Smooth muscle cell (in vitro differentiated cells): ENCODE measurements around the gene MYRF. TPM values are rescaled to one million over a fixed set of nuclear protein-coding genes. Genes with fewer than 3 reads are reported as not detected.
A peak's percentile ranks its signal among the peaks of the same experiment; 100 is the strongest.

ENCODE experiments used
- DNase-seq: peaks from one replicate; lab custom pipeline; 2025; ENCODE audit not compliant: unreplicated experiment; lab: John Stamatoyannopoulos, UW
- H2AFZ ChIP-seq: fragments of 200-600 bp; sonication (generic); 2 replicates; pipeline ENCODE4 v1.6.0; 2016; ENCODE audit warnings: antibody characterized with exemption, low read depth, mild to moderate bottlenecking
- H3F3A ChIP-seq: fragments of 200-600 bp; sonication (generic); 2 replicates; pipeline ENCODE4 v1.6.0; 2017; ENCODE audit warnings: antibody characterized with exemption, low read depth
- H3K27ac ChIP-seq: fragments of 200-600 bp; sonication (generic); 2 replicates; pipeline ENCODE4 v1.5.1; 2016; ENCODE audit warnings: low read depth, mild to moderate bottlenecking
- H3K27me3 ChIP-seq: fragments of 200-600 bp; sonication (generic); 2 replicates; pipeline ENCODE4 v1.6.1; 2016; ENCODE audit warnings: low read depth, mild to moderate bottlenecking
- H3K36me3 ChIP-seq: fragments of 200-600 bp; sonication (generic); 2 replicates; pipeline ENCODE4 v1.5.1; 2016; ENCODE audit warnings: low read depth
- H3K4me1 ChIP-seq: fragments of 200-600 bp; sonication (generic); 2 replicates; pipeline ENCODE4 v1.5.1; 2016; ENCODE audit warnings: low read depth
- H3K4me2 ChIP-seq: fragments of 200-600 bp; sonication (generic); 2 replicates; pipeline ENCODE4 v1.6.0; 2016; ENCODE audit warnings: mild to moderate bottlenecking
- H3K4me3 ChIP-seq: fragments of 200-600 bp; sonication (generic); 2 replicates; pipeline ENCODE4 v1.5.1; 2016; ENCODE audit warnings: mild to moderate bottlenecking
- H3K79me2 ChIP-seq: fragments of 200-600 bp; sonication (generic); 2 replicates; pipeline ENCODE4 v1.6.0; 2016; ENCODE audit warnings: low read depth, mild to moderate bottlenecking
- H3K9ac ChIP-seq: fragments of 200-600 bp; sonication (generic); 2 replicates; pipeline ENCODE4 v1.6.0; 2016; ENCODE audit warnings: low read depth
- H3K9me3 ChIP-seq: fragments of 200-600 bp; sonication (generic); replicated peaks from 2 replicates; pipeline ENCODE4 v1.5.1; 2016; ENCODE audit warnings: low read depth
- H4K20me1 ChIP-seq: fragments of 200-600 bp; sonication (generic); 2 replicates; pipeline ENCODE4 v1.6.0; 2016; ENCODE audit warnings: low read depth
- CTCF ChIP-seq: fragments of 200-600 bp; sonication (generic); IDR thresholded peaks from 2 replicates; pipeline ENCODE4 v1.5.1; 2017; ENCODE audit warnings: borderline replicate concordance, mild to moderate bottlenecking, antibody characterized with exemption; ENCODE audit not compliant: insufficient read depth, poor library complexity, severe bottlenecking
- WGBS: methylation state at CpG from one replicate; pipeline ENCODE4 v1.1.7; 2016; ENCODE audit warnings: low lambda C conversion rate; 5-methylcytosine and 5-hydroxymethylcytosine counted together
- polyA plus RNA-seq: library from polyadenylated mRNA; unstranded; fragments of >200 nt; fragmentation: Nextera tagmentation; extraction: Ambion mirVana; gene quantifications from 2 replicates; pipeline ENCODE4 v1.2.1, GENCODE V29; 2016
- total RNA-seq: library from RNA; depleted of rRNA; stranded (reverse); fragments of >200 nt; gene quantifications from 2 replicates; pipeline ENCODE4 v1.2.3, GENCODE V29; 2014

MYRF gene
- total and polyA plus RNA-seq, 2 experiments from 2014 or later = 11.1 to 13.7 TPM

- no peaks in the 10 kb centered on the region for H3K9me3 ChIP-seq
- H3K27ac ChIP-seq = no peak overlapping the region
- no peak overlapping the region for H2AFZ ChIP-seq
- TF ChIP-seq CTCF = no peak
- H3K36me3 ChIP-seq = no peaks in the 10 kb centered on the region
- no peaks in the 10 kb centered on the region for H3K27me3 ChIP-seq
- no peaks in the 10 kb centered on the region for H3F3A ChIP-seq
- WGBS = 87% methylated on average over 18 of the region's 20 CpGs
- no peak overlapping the region for H3K9ac ChIP-seq
- no peak overlapping the region for H3K4me3 ChIP-seq
- no peak for DNase-seq
- no peaks in the 10 kb centered on the region for H3K79me2 ChIP-seq
- no peaks in the 10 kb centered on the region for H3K4me1 ChIP-seq
- no peak overlapping the region for H3K4me2 ChIP-seq
- no peaks in the 10 kb centered on the region for H4K20me1 ChIP-seq
These were observed 23.4 kb downstream of the MYRF start for GRCh38 chr11:61775606-61776554.

- 84% methylated on average over 9 of the region's 9 CpGs for WGBS
- no peak overlapping the region for H2AFZ ChIP-seq
- no peaks in the 10 kb centered on the region for H3K4me1 ChIP-seq
These were observed 24.2 kb downstream of the MYRF start for GRCh38 chr11:61776561-61777075.

GRCh38 chr11:61777234-61778090 is 25.0 kb downstream of the MYRF start:
- TF ChIP-seq CTCF = no peak
- no peaks in the 10 kb centered on the region for H3K9me3 ChIP-seq
- H3K4me2 ChIP-seq = no peak overlapping the region
- no peaks in the 10 kb centered on the region for H3F3A ChIP-seq
- no peak overlapping the region for H3K9ac ChIP-seq
- 91% methylated on average over 46 of the region's 67 CpGs for WGBS
- H4K20me1 ChIP-seq = no peaks in the 10 kb centered on the region
- H3K4me3 ChIP-seq = no peak overlapping the region
- no peak overlapping the region for H3K27ac ChIP-seq
- DNase-seq = no peak
- H3K27me3 ChIP-seq = no peaks in the 10 kb centered on the region
- H3K79me2 ChIP-seq = no peaks in the 10 kb centered on the region
- no peak overlapping the region for H2AFZ ChIP-seq
- no peaks in the 10 kb centered on the region for H3K4me1 ChIP-seq
- H3K36me3 ChIP-seq = no peaks in the 10 kb centered on the region

More at GRCh38 chr11:61776561-61777075, 24.2 kb downstream of the MYRF start:
- Histone ChIP-seq H3K27ac (no peak overlapping the region), H3K4me3 (no peak overlapping the region), H3K27me3 (no peaks in the 10 kb centered on the region), H3F3A (no peaks in the 10 kb centered on the region), H3K36me3 (no peaks in the 10 kb centered on the region), H4K20me1 (no peaks in the 10 kb centered on the region), H3K79me2 (no peaks in the 10 kb centered on the region), H3K9ac (no peak overlapping the region), H3K4me2 (no peak overlapping the region), H3K9me3 (no peaks in the 10 kb centered on the region)
- DNase-seq = no peak
- peak; percentile 65 for TF ChIP-seq CTCF
